Uterus (tissue), 2 donors: ENCODE results near the gene PCDHGA1.
"Not testable (repeated sequence)": the region's sequence is repeated elsewhere in the genome, so short reads cannot be mapped to it uniquely, and the experiment has no call there.

Experiments used
- CTCF ChIP-seq, 4 experiments: fragments of 200-600 bp in 2 of 4; fragments of 450-650 bp in 2 of 4; sonication (generic) in 2 of 4; IDR thresholded peaks; one replicate each; pipeline ENCODE4 v1.5.1; 2016 to 2019; ENCODE audit warnings: antibody characterized with exemption in 4 of 4, mild to moderate bottlenecking in 2 of 4, moderate library complexity in 1 of 4
- POLR2A ChIP-seq, 2 donors: fragments of 450-650 bp; IDR thresholded peaks; one replicate each; pipeline ENCODE4 v1.6.1; 2016; ENCODE audit warnings: antibody characterized with exemption in 2 of 2, mild to moderate bottlenecking in 1 of 2, moderate library complexity in 1 of 2

DNA sequence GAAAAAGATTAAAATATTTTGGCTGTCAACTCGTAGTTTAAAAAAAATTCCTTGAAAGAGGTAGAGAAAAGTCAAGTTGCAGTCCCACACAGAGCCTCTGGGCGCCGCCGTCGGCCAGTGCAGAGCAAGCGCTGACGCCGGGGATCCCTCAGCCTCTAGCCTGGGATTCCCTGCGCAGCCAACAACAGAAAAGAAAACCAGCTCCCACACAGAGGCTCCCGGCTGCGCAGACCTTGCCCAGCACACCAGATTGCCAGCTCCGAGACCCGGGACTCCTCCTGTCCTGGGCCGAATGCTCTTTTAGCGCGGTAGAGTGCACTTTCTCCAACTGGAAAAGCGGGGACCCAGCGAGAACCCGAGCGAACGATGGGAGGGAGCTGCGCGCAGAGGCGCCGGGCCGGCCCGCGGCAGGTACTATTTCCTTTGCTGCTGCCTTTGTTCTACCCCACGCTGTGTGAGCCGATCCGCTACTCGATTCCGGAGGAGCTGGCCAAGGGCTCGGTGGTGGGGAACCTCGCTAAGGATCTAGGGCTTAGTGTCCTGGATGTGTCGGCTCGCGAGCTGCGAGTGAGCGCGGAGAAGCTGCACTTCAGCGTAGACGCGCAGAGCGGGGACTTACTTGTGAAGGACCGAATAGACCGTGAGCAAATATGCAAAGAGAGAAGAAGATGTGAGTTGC, 87.3 kb downstream of the PCDHGA1 start, which contains the start of gene PCDHGB7:
- TF ChIP-seq CTCF (IDR thresholded peaks at IDR 0.05) = peak; percentile 30 to 59 (median 44)
- not testable (repeated sequence) for TF ChIP-seq POLR2A (IDR thresholded peaks at IDR 0.05)
